HL-60 (cell line): ENCODE results near the gene TPM4.

Experiments
- DNase-seq, 2 experiments: peaks; one replicate each; pipeline ENCODE4 v3.0.0-alpha.2; 2010 to 2020; ENCODE audit warnings: low read depth in 1 of 2, low spot score in 1 of 2
- H3K27ac ChIP-seq: fragments of 250-450 bp; sonication (Bioruptor Pico); replicated peaks from 2 replicates; pipeline ENCODE4 v1.5.1; 2020; ENCODE audit warnings: mild to moderate bottlenecking, moderate library complexity
- H3K27me3 ChIP-seq: fragments of 250-450 bp; sonication (Bioruptor Pico); 2 replicates; pipeline ENCODE4 v1.5.1; 2021; ENCODE audit warnings: mild to moderate bottlenecking, moderate library complexity; ENCODE audit not compliant: insufficient read depth, poor library complexity, severe bottlenecking
- H3K4me3 ChIP-seq: replicated peaks from 2 replicates; pipeline ENCODE4 v1.5.1; 2011; ENCODE audit warnings: mild to moderate bottlenecking, control low read depth, low read length; ENCODE audit not compliant: insufficient read depth
- CTCF ChIP-seq: IDR thresholded peaks from one replicate; pipeline ENCODE4 v1.5.1; 2011; ENCODE audit warnings: low read length, control low read depth, inconsistent platforms; ENCODE audit not compliant: insufficient read depth
- GABPA ChIP-seq: IDR thresholded peaks from 2 replicates; pipeline ENCODE4 v1.6.1; 2012; ENCODE audit warnings: low read depth
- POLR2AphosphoS5 ChIP-seq: IDR thresholded peaks from 2 replicates; pipeline ENCODE4 v1.6.1; 2012; ENCODE audit warnings: low read depth
- SPI1 ChIP-seq: IDR thresholded peaks from 2 replicates; pipeline ENCODE4 v1.6.1; 2012; ENCODE audit warnings: low read depth, mild to moderate bottlenecking, borderline replicate concordance
- TF ChIP-seq, protein P1 (sequence below): IDR thresholded peaks from 2 replicates; pipeline ENCODE4 v1.6.1; 2012; ENCODE audit warnings: low read depth; ENCODE audit not compliant: insufficient replicate concordance

TPM4 gene

DNA sequence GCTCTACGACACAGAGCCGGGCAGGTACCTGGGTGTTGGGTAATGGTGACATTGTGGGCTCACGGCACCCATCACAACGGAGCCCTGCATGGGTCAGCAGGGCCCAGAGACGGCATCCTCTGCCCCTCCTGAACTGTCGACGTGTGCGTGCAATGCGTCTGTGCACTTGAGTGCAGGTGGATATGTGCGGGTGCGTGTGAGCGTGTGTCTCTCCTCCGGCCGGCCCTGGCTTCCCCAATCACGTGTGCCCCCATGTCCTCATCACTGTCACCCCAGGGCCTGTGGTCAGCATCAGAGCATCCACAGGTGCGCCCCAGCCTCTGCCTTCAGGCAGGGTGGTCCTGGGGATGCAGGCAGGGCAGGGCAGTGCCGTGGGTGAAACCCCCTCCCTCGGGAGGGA, 37.2 kb upstream of the TPM4 start:
- Histone ChIP-seq H3K4me3 (no peak overlapping the region), H3K27me3 (no peaks in the 10 kb centered on the region)
- TF ChIP-seq POLR2AphosphoS5: no peak
- no peak for TF ChIP-seq SPI1
- TF ChIP-seq, protein P1, sequence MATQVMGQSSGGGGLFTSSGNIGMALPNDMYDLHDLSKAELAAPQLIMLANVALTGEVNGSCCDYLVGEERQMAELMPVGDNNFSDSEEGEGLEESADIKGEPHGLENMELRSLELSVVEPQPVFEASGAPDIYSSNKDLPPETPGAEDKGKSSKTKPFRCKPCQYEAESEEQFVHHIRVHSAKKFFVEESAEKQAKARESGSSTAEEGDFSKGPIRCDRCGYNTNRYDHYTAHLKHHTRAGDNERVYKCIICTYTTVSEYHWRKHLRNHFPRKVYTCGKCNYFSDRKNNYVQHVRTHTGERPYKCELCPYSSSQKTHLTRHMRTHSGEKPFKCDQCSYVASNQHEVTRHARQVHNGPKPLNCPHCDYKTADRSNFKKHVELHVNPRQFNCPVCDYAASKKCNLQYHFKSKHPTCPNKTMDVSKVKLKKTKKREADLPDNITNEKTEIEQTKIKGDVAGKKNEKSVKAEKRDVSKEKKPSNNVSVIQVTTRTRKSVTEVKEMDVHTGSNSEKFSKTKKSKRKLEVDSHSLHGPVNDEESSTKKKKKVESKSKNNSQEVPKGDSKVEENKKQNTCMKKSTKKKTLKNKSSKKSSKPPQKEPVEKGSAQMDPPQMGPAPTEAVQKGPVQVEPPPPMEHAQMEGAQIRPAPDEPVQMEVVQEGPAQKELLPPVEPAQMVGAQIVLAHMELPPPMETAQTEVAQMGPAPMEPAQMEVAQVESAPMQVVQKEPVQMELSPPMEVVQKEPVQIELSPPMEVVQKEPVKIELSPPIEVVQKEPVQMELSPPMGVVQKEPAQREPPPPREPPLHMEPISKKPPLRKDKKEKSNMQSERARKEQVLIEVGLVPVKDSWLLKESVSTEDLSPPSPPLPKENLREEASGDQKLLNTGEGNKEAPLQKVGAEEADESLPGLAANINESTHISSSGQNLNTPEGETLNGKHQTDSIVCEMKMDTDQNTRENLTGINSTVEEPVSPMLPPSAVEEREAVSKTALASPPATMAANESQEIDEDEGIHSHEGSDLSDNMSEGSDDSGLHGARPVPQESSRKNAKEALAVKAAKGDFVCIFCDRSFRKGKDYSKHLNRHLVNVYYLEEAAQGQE: no peak
- no peak for TF ChIP-seq CTCF
- no peak for TF ChIP-seq GABPA

DNA sequence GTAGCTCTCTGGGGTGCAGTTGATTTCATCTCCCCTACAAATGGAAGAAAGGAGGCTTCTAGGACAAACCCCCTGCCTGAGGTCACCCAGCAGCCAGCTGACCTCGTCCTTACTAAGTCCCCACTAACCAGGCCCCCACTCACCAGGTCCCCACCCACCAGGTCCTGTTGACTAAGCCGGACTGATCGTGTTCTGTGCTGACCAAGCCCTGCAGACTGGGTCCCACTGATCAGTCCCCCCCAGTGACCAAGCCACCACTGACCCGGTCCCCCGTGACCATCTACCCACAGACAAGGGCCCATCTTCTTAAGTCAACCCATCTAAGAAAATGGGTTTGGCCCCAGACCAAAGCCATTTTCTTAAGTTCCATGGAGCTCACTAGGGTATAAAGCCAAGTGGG, 36.8 kb upstream of the TPM4 start:
- no peak for DNase-seq
- no peak overlapping the region for H3K27ac ChIP-seq
- no peak overlapping the region for H3K4me3 ChIP-seq
- no peak for TF ChIP-seq GABPA
- no peaks in the 10 kb centered on the region for H3K27me3 ChIP-seq

More for the DNA sequence above, 37.2 kb upstream of the TPM4 start:
- no peak for DNase-seq
- H3K27ac ChIP-seq: no peak overlapping the region

DNA sequence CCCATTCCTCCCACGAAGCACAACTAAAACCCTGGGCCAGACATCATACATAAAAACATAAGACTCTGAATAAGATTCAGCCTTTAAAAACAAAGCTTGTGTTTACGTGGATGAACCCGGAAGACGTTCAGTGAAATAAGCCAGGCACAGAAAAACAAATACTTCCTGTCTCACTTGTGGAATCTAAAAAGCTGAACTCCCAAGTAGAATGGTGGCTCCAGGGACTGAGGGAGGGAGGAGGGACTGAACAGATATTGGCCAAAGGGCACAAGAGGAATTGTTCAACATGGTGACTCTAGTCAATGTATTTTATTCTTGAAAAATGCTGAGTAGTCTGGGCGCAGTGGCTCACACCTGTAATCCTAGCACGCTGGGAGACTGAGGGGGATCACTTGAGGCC, 35.7 kb upstream of the TPM4 start:
- TF ChIP-seq CTCF (no peak), POLR2AphosphoS5 (no peak), SPI1 (no peak), GABPA (no peak)
- TF ChIP-seq, protein P1: no peak
- Histone ChIP-seq H3K4me3 (no peak overlapping the region), H3K27me3 (no peaks in the 10 kb centered on the region), H3K27ac (no peak overlapping the region; the same call in 1 of the 2 replicates)
- no peak for DNase-seq

DNA sequence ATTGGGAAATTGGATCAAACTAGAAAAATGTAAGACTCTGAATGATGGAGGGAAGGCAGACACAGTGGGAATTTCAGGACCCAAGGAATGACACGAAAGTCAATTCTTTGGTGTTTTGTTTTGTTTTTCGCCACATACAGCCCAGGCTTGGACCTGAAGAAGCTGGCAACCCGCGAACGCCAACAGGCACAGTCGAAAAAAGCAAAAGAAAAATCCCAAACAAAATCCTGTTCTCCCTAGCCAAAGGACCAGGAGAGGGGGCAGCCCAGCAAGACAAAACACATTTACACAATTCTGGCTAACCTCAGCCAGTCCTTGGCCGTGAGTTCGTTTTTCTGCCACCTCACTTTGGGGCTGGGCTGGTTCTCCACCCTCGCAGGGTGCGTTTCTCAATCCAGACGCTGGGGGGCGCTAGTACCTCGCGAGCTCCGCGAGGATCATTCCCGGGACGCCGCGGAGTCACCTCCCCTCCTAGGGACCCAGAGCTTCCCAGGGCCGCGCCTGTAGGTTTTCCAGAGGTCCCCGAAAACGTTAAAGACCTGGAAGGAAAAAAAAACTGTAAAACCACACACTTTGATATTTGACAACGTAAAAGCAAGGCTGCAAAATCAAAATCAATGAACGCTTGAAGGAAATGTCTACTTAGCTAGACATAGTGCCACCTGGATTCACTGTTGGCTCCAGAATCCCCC, 34.9 kb upstream of the TPM4 start:
- Histone ChIP-seq H3K27me3 (no peaks in the 10 kb centered on the region), H3K27ac (peak overlapping the region; percentile 9; the same call in 1 of the 2 replicates), H3K4me3 (no peak overlapping the region)
- DNase-seq: peak; percentile 59 to 77
- TF ChIP-seq, protein P1: no peak
- peak; percentile 71 for TF ChIP-seq CTCF
